Suprapubic skin (tissue), 4 donors: ENCODE results near the gene C12orf42.

Experiments used
- CTCF ChIP-seq, 2 donors: fragments of 200-600 bp in 1 of 2; fragments of 450-650 bp in 1 of 2; sonication (generic) in 1 of 2; IDR thresholded peaks; one replicate each; pipeline ENCODE4 v1.5.1; 2016 to 2019; ENCODE audit warnings: antibody characterized with exemption in 2 of 2, mild to moderate bottlenecking in 1 of 2, moderate library complexity in 1 of 2
- POLR2A ChIP-seq, 2 donors: fragments of 450-650 bp; IDR thresholded peaks; one replicate each; pipeline ENCODE4 v1.6.1; 2017; ENCODE audit warnings: antibody characterized with exemption in 2 of 2, mild to moderate bottlenecking in 2 of 2, moderate library complexity in 2 of 2
- POLR2AphosphoS5 ChIP-seq, 3 donors: sonication (generic); formaldehyde crosslinking; IDR thresholded peaks; one replicate each; pipeline ENCODE4 v1.6.1; 2017; ENCODE audit warnings: antibody characterized with exemption in 3 of 3

GRCh38 chr12:103279444-103279843 lies 216.3 kb downstream of the C12orf42 start:
- TF ChIP-seq CTCF (IDR thresholded peaks at IDR 0.05) = no peak
- TF ChIP-seq POLR2A (IDR thresholded peaks at IDR 0.05) = no peak
- no peak for TF ChIP-seq POLR2AphosphoS5 (IDR thresholded peaks at IDR 0.05)
